Prostate gland (tissue), 2 donors: ENCODE results near the gene SLC25A44.

Experiments
- POLR2A ChIP-seq: fragments of 450-650 bp; IDR thresholded peaks from one replicate; pipeline ENCODE4 v1.6.1; 2016; ENCODE audit warnings: antibody characterized with exemption, mild to moderate bottlenecking
- TF ChIP-seq, protein P1 (sequence below), 4 experiments: fragments of 200-600 bp in 2 of 4; fragments of 450-650 bp in 2 of 4; sonication (generic) in 2 of 4; IDR thresholded peaks; 1 replicate in 3 of 4; 2 replicates in 1 of 4; pipeline ENCODE4 v1.5.1; 2016 to 2019; ENCODE audit warnings: antibody characterized with exemption in 4 of 4, mild to moderate bottlenecking in 2 of 4, moderate library complexity in 2 of 4

DNA sequence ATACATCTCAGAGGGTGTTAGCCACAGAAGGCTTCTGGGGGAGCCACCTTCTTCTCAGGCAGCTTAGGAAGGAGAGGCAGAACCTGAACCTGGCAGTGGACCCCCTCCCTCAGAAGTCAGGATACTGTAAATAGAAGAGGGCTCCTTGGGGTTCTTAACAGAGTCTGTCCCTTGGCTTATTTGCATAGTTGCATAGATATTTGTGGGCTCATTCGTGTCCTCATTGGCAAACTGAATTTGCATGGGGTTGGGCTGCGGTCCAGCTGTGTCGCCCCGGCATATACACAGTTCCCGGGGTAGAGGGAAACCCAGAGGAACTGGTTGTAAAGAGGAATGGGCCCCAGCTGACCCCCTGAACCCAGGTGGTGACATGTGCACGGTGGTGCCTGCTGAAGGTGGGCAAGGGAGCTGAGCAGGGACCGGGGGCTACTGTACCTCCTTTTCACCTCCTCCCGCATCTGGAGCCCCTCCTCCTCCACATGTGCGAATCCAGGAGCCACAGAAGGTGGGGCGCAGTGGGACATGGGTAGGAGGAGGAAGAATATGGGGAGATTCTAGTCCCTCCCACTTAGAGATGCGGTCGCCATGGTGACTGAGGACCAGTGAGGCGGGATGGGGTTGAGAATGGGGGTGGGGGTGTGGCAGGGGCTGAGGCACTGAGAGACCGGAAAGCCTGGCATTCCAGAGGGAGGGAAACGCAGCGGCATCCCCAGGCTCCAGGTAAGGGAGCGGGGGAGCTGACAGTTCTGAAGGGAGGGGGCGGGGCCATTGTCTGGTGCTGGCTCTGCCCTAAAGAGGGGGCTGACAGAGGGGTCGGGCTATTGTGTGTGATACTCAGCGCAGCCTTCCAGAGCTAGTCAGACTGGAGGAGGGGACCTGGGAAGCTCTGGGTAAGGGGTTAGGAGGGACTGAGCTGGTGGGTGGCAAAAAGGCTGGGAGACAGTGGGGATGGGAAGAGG lies 44.3 kb upstream of the SLC25A44 start:
- no peak for TF ChIP-seq POLR2A
- TF ChIP-seq, protein P1, sequence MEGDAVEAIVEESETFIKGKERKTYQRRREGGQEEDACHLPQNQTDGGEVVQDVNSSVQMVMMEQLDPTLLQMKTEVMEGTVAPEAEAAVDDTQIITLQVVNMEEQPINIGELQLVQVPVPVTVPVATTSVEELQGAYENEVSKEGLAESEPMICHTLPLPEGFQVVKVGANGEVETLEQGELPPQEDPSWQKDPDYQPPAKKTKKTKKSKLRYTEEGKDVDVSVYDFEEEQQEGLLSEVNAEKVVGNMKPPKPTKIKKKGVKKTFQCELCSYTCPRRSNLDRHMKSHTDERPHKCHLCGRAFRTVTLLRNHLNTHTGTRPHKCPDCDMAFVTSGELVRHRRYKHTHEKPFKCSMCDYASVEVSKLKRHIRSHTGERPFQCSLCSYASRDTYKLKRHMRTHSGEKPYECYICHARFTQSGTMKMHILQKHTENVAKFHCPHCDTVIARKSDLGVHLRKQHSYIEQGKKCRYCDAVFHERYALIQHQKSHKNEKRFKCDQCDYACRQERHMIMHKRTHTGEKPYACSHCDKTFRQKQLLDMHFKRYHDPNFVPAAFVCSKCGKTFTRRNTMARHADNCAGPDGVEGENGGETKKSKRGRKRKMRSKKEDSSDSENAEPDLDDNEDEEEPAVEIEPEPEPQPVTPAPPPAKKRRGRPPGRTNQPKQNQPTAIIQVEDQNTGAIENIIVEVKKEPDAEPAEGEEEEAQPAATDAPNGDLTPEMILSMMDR (IDR thresholded peaks at IDR 0.05), result no peak
